ENCODE results near the gene RDX.

RDX gene

GRCh38 chr11:110242188-110242587, 54.2 kb downstream of the RDX start:
- no peak overlapping the region for H3K9ac ChIP-seq (ENCODE audit: low read length)
- no peaks in the 10 kb centered on the region for H3K79me2 ChIP-seq (ENCODE audit: control insufficient read depth, insufficient read depth, low read length, poor library complexity)
- H2BK120ac ChIP-seq (ENCODE audit: insufficient read depth, low read length, poor library complexity), result no peak overlapping the region
- H3K36me3 ChIP-seq (ENCODE audit: control insufficient read depth in 1 of 2, insufficient read depth in 2 of 2, low read length in 2 of 2), result peaks cover 24% of the 10 kb centered on the region in 2 experiments
- H3K9me3 ChIP-seq (ENCODE audit: insufficient read depth, low read depth, low read length), result no peaks in the 10 kb centered on the region
- no peak overlapping the region for H2AFZ ChIP-seq (ENCODE audit: insufficient read depth, low read length, poor library complexity)
- no peak overlapping the region for H4K8ac ChIP-seq (ENCODE audit: low read depth, low read length)
- H2BK12ac ChIP-seq (ENCODE audit: low read length), result no peak overlapping the region
- no peak overlapping the region for H3K4me3 ChIP-seq (ENCODE audit: low read depth, low read length)
- H3K4me1 ChIP-seq (ENCODE audit: control insufficient read depth in 1 of 2, insufficient read depth in 2 of 2, low read length in 2 of 2), result no peaks in the 10 kb centered on the region
- no peak overlapping the region for H2BK5ac ChIP-seq (ENCODE audit: low read depth, low read length, poor library complexity)
- no peaks in the 10 kb centered on the region for H3K79me1 ChIP-seq (ENCODE audit: low read length)
- no peaks in the 10 kb centered on the region for H3K27me3 ChIP-seq (ENCODE audit: insufficient read depth, low read length)
- H2AK5ac ChIP-seq (ENCODE audit: low read length), result no peak overlapping the region
- H3K14ac ChIP-seq (ENCODE audit: low read length), result no peak overlapping the region
- no peak for DNase-seq
- H4K12ac ChIP-seq (ENCODE audit: low read depth, low read length), result no peak overlapping the region
- no peak overlapping the region for H3K18ac ChIP-seq (ENCODE audit: low read length)
- no peak overlapping the region for H3K4ac ChIP-seq (ENCODE audit: low read depth, low read length)
- H3K27ac ChIP-seq (ENCODE audit: low read depth, low read length), result no peak overlapping the region
- no peak overlapping the region for H3K23ac ChIP-seq (ENCODE audit: low read length)
- WGBS (ENCODE audit: extremely low coverage, insufficient coverage, insufficient read length), result no CpG with 5 or more reads among the region's 7 CpGs
- H3K4me2 ChIP-seq (ENCODE audit: low read length), result no peak overlapping the region
- H4K91ac ChIP-seq (ENCODE audit: low read depth, low read length), result no peak overlapping the region

- H2AK5ac ChIP-seq (ENCODE audit: low read length), result no peak overlapping the region
- H3K36me3 ChIP-seq (ENCODE audit: control insufficient read depth in 1 of 2, insufficient read depth in 2 of 2, low read length in 2 of 2), result peaks cover 21 to 33% of the 10 kb centered on the region in 2 experiments
- H2BK120ac ChIP-seq (ENCODE audit: insufficient read depth, low read length, poor library complexity), result no peak overlapping the region
- no peaks in the 10 kb centered on the region for H3K79me1 ChIP-seq (ENCODE audit: low read length)
- no peak overlapping the region for H3K18ac ChIP-seq (ENCODE audit: low read length)
- H3K4me3 ChIP-seq (ENCODE audit: low read depth, low read length), result no peak overlapping the region
- no peak overlapping the region for H4K8ac ChIP-seq (ENCODE audit: low read depth, low read length)
- H3K23ac ChIP-seq (ENCODE audit: low read length), result no peak overlapping the region
- no peak overlapping the region for H4K12ac ChIP-seq (ENCODE audit: low read depth, low read length)
- H2AFZ ChIP-seq (ENCODE audit: insufficient read depth, low read length, poor library complexity), result no peak overlapping the region
- no peak overlapping the region for H2BK5ac ChIP-seq (ENCODE audit: low read depth, low read length, poor library complexity)
- H3K9ac ChIP-seq (ENCODE audit: low read length), result no peak overlapping the region
- no peaks in the 10 kb centered on the region for H3K79me2 ChIP-seq (ENCODE audit: control insufficient read depth, insufficient read depth, low read length, poor library complexity)
- H4K91ac ChIP-seq (ENCODE audit: low read depth, low read length), result no peak overlapping the region
- no CpG with 5 or more reads among the region's 1 CpG for WGBS (ENCODE audit: extremely low coverage, insufficient coverage, insufficient read length)
- H3K27ac ChIP-seq (ENCODE audit: low read depth, low read length), result no peak overlapping the region
- H3K4ac ChIP-seq (ENCODE audit: low read depth, low read length), result no peak overlapping the region
- H3K27me3 ChIP-seq (ENCODE audit: insufficient read depth, low read length), result no peaks in the 10 kb centered on the region
- no peak overlapping the region for H3K4me2 ChIP-seq (ENCODE audit: low read length)
- no peak overlapping the region for H3K14ac ChIP-seq (ENCODE audit: low read length)
- H2BK12ac ChIP-seq (ENCODE audit: low read length), result no peak overlapping the region
- no peaks in the 10 kb centered on the region for H3K9me3 ChIP-seq (ENCODE audit: insufficient read depth, low read depth, low read length)
- DNase-seq, result no peak
- no peaks in the 10 kb centered on the region for H3K4me1 ChIP-seq (ENCODE audit: control insufficient read depth in 1 of 2, insufficient read depth in 2 of 2, low read length in 2 of 2)
These were observed 60.4 kb downstream of the RDX start for GRCh38 chr11:110235966-110236365.

- DNase-seq, result no peak
- Histone ChIP-seq H3K4me2 (ENCODE audit: low read length) (no peak overlapping the region), H3K4me1 (ENCODE audit: control insufficient read depth in 1 of 2, insufficient read depth in 2 of 2, low read length in 2 of 2) (no peaks in the 10 kb centered on the region), H3K23ac (ENCODE audit: low read length) (no peak overlapping the region), H3K36me3 (ENCODE audit: control insufficient read depth in 1 of 2, insufficient read depth in 2 of 2, low read length in 2 of 2) (peaks cover 11 to 21% of the 10 kb centered on the region in 2 experiments), H2BK12ac (ENCODE audit: low read length) (no peak overlapping the region), H2BK120ac (ENCODE audit: insufficient read depth, low read length, poor library complexity) (no peak overlapping the region), H3K4me3 (ENCODE audit: low read depth, low read length) (no peak overlapping the region), H3K4ac (ENCODE audit: low read depth, low read length) (no peak overlapping the region), H3K9ac (ENCODE audit: low read length) (no peak overlapping the region), H3K79me2 (ENCODE audit: control insufficient read depth, insufficient read depth, low read length, poor library complexity) (no peaks in the 10 kb centered on the region), H4K12ac (ENCODE audit: low read depth, low read length) (no peak overlapping the region), H3K79me1 (ENCODE audit: low read length) (no peaks in the 10 kb centered on the region), H3K27ac (ENCODE audit: low read depth, low read length) (no peak overlapping the region), H2AFZ (ENCODE audit: insufficient read depth, low read length, poor library complexity) (no peak overlapping the region), H2BK5ac (ENCODE audit: low read depth, low read length, poor library complexity) (no peak overlapping the region), H2AK5ac (ENCODE audit: low read length) (no peak overlapping the region), H3K9me3 (ENCODE audit: insufficient read depth, low read depth, low read length) (no peaks in the 10 kb centered on the region), H3K18ac (ENCODE audit: low read length) (no peak overlapping the region), H3K27me3 (ENCODE audit: insufficient read depth, low read length) (no peaks in the 10 kb centered on the region), H4K8ac (ENCODE audit: low read depth, low read length) (no peak overlapping the region), H3K14ac (ENCODE audit: low read length) (no peak overlapping the region), H4K91ac (ENCODE audit: low read depth, low read length) (no peak overlapping the region)
- no CpG with 5 or more reads among the region's 3 CpGs for WGBS (ENCODE audit: extremely low coverage, insufficient coverage, insufficient read length)
These were observed 66.0 kb downstream of the RDX start for GRCh38 chr11:110230377-110230776.

GRCh38 chr11:110219006-110219785, 77.2 kb downstream of the RDX start:
- Histone ChIP-seq H4K8ac (ENCODE audit: low read depth, low read length) (no peak overlapping the region), H4K12ac (ENCODE audit: low read depth, low read length) (no peak overlapping the region), H2AK5ac (ENCODE audit: low read length) (no peak overlapping the region), H4K91ac (ENCODE audit: low read depth, low read length) (no peak overlapping the region), H3K9ac (ENCODE audit: low read length) (no peak overlapping the region), H3K23ac (ENCODE audit: low read length) (no peak overlapping the region), H2AFZ (ENCODE audit: insufficient read depth, low read length, poor library complexity) (no peak overlapping the region), H3K79me2 (ENCODE audit: control insufficient read depth, insufficient read depth, low read length, poor library complexity) (no peaks in the 10 kb centered on the region), H2BK12ac (ENCODE audit: low read length) (no peak overlapping the region), H3K4me1 (ENCODE audit: control insufficient read depth in 1 of 2, insufficient read depth in 2 of 2, low read length in 2 of 2) (no peaks in the 10 kb centered on the region), H3K4me3 (ENCODE audit: low read depth, low read length) (no peak overlapping the region), H3K27ac (ENCODE audit: low read depth, low read length) (no peak overlapping the region), H2BK120ac (ENCODE audit: insufficient read depth, low read length, poor library complexity) (no peak overlapping the region), H3K79me1 (ENCODE audit: low read length) (no peaks in the 10 kb centered on the region), H3K18ac (ENCODE audit: low read length) (no peak overlapping the region), H3K27me3 (ENCODE audit: insufficient read depth, low read length) (no peaks in the 10 kb centered on the region), H3K36me3 (ENCODE audit: control insufficient read depth in 1 of 2, insufficient read depth in 2 of 2, low read length in 2 of 2) (peaks cover 7% of the 10 kb centered on the region in 2 experiments), H3K4ac (ENCODE audit: low read depth, low read length) (no peak overlapping the region), H3K14ac (ENCODE audit: low read length) (no peak overlapping the region), H2BK5ac (ENCODE audit: low read depth, low read length, poor library complexity) (no peak overlapping the region), H3K9me3 (ENCODE audit: insufficient read depth, low read depth, low read length) (no peaks in the 10 kb centered on the region), H3K4me2 (ENCODE audit: low read length) (no peak overlapping the region)
- no CpG with 5 or more reads among the region's 4 CpGs for WGBS (ENCODE audit: extremely low coverage, insufficient coverage, insufficient read length)
- no peak for DNase-seq
